HG03378 (cell line): ENCODE data around the gene MYH2.
"Not testable (repeated sequence)": the region's sequence is repeated elsewhere in the genome, so short reads cannot be mapped to it uniquely, and the experiment has no call there.

Experiments used
- ATAC-seq: cut with Tn5 transposase; IDR thresholded peaks from one replicate; pipeline ENCODE4 v1.9.1; 2021; ENCODE audit warnings: mild to moderate bottlenecking, moderate library complexity; ENCODE audit not compliant: unreplicated experiment

The MYH2 gene

DNA sequence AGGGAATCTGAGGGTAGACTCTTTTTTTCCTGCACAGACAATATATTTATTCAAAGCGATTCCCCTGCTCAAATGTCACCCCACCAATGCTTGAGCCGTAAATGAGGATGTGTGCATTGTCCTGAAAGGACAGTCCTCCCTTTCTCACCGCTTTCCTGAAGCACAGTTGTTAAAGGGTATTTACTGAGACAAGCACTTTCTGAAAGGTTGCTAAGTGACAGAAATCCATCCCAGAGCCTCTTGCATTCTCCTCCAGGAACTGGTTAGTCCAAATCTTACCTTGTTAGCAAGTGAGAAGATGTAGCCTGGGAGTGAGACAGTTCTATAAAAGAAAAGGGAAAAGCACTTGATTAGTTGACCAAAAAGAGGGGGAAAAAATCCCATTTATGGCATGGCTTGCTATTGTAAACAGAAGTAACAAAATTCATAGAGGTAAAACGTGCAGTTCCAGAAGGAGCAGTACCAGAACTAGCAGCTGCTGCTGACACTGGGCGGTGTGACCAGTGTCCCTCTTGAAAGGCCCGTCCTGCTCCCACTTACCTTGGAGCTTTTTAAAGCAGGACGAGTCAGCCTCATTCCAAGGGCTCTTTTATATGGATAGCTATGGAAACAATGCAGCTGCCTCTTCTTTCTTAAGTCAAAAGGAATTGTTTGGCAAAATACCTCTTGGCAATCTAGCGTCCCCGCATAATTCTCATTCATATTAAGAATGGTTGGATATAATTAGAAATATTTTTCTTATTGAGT, at the start of gene MYH2:
Gene MYH2 (minus strand): TSS at position 563 of the 747 bp plus-strand sequence. CDS start 1,738 bp downstream, outside the sequence.
- no peak for ATAC-seq

DNA sequence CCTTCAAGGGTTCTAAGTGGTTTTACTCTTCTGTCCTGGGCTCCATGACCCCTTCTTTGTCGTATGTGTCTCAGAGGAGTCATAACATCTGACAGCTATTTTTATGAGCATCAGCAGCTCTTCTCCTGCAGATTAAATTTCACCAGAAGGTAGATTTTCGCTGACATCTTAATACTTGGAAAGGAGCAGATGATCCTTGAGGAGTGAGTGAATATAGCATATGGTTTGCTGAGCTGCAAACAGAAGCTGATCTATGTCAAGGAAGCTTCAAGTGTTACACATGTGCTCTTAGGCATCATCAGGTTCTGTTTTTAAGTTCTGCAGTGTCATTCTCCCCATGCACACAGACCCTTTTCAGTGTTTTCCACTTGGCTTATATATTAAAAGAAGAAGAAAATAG, 49.2 kb upstream of the MYH2 start:
- ATAC-seq, result no peak

DNA sequence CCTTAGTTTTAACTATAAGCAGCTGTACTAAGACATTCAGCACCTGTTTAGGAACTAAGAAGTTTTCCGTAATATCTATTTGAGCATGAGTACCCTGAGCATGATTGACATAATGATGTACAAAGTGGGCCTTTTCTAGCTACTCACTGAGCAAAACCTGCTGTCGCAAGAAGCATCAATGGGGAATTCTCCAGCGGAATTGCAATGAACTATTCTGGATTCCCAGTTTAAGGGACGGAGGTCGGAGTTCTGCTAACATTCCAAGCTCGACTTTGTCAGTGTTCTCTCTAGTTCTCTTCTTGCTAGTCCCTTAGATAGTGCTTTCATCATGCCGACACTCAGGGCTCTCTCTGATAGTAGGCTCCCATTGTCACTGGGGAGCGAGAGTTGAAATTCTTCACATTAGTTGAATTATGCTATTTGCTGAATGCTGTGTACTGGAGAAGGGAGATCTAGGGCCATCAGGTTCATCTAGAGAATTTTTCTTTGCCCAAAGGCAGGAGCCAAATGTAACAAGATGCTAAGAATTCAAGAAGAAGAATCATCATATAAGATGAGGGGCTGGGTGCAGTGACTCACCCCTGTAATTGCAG, 40.2 kb upstream of the MYH2 start:
- ATAC-seq, result no peak

DNA sequence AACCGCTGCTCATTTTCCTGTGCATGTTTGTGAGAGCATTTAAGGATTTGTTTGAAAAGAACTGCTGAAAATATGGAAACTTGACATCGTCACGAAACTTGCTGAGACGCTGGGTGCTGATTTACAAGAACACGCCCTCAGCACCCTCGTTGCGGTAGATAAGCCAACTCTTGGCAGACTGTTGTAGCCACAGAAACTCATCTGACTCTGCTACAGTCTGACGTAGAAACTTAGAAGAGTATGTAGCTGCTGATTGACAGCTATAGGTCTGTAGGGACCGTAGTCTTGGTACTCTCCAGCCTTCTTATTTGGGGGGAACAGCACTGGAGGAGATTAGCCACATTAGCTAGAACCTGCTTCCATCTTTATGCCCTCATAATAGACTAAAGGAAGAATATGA, 36.1 kb upstream of the MYH2 start:
- no peak for ATAC-seq

DNA sequence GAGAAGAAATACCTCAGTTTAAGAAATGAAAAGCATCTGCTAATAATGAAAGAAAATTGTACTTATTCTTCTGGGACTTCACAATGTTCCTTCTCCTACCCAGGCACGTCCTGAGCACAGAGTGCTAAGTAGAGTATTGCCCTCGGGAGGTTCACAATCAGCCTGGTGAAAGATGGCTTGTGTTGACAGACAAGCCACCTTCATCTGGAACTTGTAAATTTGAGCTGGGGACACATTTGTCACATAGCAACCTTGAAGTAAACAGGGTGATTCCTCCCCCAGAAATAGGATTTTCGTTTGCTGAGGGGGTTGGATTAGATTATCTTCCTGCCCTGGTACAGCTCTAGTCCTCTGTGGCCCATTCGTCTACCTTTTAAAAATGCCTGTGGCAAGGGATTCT, 34.4 kb upstream of the MYH2 start:
- no peak for ATAC-seq

DNA sequence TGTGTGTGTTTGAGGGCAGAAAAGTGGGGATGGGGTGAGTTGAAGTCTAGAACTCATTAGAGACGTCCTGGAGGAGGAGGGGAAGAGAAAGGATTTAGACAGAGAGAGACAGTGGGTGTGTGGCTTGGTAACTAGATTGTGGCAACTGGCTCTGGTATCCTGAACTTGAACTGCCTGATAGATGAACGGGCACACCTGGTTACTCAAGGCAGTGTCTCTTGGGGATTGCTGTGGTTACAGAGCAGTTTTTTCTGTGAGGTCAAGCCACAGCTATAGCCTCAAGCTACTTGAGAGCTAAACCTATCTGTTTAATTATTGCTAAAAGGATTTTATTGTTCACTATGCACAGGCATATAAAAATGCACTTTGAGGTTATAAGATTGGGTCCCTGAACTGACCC, 29.8 kb upstream of the MYH2 start:
- peak; percentile 86 for ATAC-seq

DNA sequence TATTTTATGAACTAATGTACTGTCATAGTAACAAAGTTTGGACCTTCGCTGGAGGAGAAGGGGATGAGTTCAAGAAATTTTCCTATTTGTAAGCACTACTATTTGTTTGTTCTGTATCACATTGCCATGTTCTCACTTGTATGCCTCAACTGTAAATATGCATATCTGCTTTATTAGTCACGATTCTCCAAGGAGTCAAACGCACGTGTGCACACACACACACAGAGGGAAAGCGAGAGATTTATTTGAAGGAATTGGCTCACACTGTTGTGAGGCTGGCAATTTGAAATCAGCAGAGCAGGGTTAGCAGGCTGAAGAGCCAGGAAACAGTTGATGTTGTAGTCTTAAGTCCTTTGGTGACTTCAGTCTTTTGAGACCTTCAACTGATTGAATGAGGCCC, 24.9 kb upstream of the MYH2 start:
- no peak for ATAC-seq

DNA sequence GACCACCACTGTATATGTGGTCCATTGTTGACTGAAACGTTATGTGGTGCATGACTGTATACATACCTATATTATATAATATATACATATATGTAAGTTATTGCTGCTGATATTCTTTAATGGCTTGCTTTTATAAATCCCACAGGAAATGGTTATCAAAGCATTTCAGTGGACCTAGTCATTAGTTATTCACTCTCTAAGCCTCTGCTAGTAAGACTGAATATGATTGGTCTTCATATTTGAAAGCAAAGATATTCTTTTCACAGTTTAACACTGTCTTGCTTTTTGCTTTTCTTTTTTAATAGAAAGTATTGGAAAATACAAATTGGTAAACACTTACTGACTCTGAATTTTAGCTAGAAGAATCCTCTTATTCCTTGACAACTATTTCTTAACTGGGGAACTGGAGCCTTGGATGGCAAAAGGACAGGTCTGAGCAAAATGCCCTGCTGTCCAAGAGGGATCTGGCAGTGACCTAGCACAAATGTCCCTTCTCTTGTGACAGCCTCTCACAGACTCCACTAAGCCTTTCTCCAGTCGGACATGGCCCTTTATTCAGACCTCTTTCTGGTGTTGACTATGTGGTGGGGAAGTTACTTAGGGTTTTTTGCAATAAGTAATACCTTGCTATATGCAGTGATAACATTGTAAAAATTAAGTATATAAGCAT, 14.7 kb upstream of the MYH2 start:
- ATAC-seq, result no peak

DNA sequence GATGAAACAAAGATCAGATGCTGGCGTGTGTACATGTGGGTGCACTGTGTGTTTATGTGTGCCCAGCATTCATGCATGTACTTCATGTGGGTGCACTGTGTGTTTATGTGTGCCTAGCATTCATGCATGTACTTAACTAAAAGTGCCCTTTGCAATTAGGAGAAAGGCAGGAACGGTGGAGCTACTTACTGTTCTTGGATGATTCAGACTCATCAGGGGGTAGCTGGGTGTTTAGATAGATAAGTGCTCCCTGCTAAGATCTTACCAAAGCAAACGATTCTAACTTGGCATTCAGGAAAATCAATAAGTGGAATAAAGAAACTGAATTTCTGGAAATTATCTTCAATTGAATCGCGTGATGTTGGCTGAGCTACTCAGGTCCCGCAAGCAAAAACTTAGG, 8.6 kb upstream of the MYH2 start:
- no peak for ATAC-seq

DNA sequence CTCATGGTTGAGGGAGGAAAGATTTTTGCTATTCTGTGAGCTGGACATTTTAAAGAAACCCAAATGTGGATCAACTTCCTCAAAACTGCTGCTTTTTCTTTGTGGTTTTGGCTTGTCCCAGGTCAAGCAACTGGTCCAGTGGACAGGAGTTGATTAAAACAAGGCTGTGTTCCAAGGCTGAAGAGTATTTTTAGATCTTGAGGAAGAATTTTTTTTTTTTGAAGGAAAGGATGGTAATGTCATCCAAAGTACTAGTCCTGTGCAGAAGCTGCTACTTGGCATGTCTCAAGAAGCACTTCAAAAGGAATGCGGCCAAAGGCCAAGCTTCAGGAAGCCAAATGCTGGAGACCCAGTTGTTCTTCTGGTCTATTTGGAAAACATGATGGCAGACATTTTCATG, 8.0 kb upstream of the MYH2 start:
- no peak for ATAC-seq

DNA sequence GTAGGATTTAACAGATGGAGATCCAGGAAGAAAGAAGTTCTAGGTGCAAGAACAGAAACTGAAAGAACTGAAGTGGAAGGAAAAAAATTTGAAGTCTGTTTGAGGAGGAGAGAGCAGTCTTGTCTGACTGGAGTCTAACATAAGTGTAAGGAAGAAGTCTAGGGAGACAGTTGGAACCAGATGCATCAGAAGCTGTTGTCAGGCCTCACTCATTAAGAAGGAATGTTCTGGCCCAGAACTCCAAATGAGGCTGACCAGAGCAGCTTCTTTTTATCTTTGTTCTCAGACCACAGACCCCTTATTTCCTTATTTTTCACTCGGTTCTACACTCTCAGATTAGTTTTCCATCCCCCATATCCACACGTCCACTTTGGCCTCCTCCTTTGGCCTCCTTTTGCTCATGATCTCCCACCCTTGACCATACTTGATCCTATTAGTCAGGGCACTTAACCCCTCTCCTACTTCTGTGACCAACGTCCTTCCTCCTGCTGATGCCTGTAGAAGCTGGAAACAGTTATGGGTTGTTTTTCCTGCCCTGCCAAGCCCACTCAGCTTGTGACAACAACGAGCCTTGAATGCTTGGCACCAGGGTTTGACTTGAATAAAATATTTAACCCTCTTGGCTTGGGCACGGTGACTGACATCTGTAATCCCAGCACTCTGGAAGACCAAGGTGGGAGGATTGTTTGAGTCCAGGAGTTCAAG, 7.0 kb upstream of the MYH2 start:
- no peak for ATAC-seq

DNA sequence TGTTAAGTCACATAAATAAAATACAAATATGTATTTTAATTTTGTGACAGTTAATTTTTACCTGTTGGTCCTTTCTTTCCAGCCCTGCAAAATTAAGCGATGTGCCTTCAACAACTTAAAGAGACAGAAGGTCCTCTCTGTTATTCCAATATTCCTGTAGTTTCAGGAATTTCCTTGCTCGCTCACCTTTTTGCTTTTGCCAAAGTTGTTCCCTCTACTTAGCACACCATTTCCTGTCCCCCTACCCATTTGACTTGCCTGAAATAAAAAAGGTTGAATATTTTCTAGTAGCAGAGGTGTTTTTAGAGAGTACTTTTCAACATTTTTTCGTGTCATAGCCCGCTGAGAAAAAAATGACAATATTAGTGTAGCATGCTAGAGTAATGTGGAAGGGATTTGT, 556 bp upstream of the MYH2 start:
- no peak for ATAC-seq

DNA sequence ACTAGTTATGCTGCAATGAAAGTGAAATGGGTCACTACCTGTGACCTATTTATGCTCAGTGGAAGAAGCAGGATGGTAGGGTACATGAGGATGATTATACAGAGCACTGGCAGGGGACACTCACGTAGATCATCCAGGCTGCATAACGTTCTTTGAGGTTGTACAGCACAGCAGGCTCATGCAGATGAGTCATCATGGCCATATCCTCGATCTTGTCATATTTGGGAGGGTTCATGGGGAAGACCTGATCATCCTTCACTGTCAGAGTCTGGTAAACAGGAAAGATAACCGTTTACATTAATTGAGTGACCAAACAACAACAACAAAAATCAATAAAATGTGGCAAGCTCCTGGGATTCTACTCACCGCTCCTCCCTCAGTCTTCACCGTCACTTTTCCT, 2.1 kb downstream of the MYH2 start:
- ATAC-seq, result no peak

DNA sequence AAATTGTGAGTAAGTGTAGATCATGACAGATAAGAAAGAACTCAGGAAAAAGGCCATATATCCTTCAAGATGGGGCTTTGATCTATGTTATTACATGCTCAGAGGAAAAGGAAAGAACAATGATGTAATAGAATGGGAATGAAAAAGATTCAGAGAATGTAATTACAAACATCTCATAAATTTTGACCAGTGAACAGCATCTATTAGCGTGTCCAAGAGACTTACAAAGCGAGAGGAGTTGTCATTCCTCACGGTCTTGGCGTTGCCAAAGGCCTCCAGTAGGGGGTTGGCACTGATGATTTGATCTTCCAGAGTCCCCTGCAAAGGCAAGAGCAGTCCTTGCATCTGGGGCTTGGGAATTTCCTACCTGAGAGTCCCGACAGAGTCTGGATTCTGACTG, 6.0 kb downstream of the MYH2 start:
- not testable (repeated sequence) for ATAC-seq

DNA sequence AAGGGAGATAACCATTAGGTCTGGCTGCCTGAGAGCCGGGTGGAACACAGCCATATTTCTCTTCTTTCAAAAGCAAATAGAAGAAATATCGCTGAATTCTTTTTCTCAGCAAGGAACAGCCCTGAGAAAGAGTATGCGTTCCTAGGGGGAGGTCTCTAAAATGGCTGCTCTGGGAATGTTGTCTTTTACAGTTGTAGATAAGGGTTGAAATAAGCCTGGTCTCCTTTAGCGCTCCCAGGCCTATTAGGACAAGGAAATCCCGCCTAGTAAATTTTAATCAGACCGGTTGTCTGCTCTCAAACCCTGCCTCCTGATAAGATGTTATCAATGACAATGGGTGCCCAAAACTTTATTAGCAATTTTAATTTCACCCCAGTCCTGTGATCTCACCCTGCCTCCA, 8.3 kb downstream of the MYH2 start:
- not testable (repeated sequence) for ATAC-seq

DNA sequence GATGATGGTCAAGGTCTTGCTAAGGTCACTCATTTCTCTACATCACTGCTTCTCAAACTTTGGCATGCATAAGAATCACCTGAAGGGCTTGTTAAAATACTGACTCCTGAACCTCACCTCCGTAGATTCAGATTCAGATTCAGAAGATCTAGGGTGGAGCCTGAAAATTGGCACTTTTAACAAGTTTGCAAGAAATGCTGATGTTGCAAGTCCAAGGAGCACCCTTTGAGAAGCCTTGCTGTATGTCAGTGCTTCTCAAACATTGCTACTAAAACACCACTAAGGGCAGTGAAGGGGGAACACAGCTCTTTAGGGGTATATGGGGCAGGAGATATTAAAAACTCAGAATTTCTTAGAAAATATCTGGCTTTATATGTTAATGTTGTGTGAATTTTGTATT, 17.4 kb downstream of the MYH2 start:
- ATAC-seq, result no peak

DNA sequence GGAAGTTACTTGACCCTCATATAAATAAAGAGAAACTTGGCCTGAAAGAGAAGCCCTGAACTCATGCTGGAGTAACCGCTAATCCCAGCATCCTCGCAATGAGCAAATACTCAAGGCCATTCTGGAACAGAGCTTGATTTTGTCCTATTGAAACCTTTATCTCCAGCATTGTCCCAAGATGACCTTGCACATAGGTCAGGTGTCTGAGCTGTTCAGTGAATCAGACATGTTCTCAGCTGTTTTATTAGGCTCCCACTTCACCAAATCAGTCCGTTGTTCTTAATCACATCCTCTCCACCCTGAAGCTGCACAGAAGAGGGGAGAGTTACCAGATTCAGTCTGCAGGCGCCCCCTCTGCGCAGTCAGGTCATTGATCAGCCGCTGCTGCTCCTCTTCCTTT, 22.0 kb downstream of the MYH2 start:
- no peak for ATAC-seq

DNA sequence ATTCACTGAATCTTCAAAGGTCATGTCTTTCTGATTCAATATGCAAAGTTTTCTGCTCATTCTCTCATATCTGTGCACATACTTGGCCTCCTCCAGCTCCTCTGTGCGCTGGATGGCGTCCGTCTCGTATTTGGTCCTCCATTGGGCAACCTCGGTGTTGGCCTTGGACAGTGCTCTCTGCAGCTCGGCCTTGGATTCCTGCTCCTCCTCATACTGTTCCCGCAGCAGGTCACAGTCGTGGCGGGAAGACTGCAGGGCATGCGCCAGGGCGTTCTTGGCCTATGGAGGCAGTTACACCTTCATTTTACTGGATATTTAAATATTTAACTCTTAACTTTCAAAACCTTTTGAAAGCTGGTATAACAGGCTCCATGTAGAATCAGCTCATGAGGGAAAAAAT, 22.9 kb downstream of the MYH2 start:
- no peak for ATAC-seq

DNA sequence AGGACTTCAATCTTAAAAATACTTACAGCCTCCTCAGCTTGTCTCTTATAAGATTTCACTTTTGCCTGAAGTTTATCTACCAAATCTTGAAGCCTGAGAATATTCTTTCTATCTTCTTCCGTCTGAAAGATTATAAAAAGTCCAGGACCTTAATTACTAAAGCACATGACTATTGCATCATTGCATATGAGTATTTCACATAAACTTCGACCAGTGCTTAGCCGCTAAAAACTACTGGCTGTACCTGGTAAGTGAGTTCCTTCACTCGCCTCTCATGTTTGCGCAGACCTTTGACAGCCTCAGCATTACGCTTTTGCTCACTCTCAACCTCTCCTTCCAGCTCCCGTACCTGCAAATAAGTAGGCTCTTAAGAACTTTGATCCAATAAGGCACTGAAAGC, 26.4 kb downstream of the MYH2 start:
- no peak for ATAC-seq

DNA sequence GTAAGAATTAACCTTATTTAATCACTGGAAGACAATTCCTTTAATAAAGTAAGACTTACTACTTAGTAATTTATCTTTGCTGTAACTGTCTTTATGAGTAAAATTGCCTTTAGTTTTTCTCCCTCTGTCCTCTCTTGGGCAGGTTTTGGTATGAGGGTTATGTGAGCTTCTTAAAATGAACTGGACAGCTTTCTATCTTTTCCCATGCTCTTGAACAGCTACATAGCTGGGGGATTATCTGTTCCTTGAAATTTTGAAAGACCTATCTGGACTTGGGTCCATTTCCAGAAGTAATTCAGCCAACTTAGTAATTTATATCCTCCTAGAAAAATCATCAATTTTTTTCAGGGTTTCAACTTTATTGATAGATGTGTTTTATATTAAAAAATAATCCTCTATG, 27.5 kb downstream of the MYH2 start:
- ATAC-seq, result no peak

DNA sequence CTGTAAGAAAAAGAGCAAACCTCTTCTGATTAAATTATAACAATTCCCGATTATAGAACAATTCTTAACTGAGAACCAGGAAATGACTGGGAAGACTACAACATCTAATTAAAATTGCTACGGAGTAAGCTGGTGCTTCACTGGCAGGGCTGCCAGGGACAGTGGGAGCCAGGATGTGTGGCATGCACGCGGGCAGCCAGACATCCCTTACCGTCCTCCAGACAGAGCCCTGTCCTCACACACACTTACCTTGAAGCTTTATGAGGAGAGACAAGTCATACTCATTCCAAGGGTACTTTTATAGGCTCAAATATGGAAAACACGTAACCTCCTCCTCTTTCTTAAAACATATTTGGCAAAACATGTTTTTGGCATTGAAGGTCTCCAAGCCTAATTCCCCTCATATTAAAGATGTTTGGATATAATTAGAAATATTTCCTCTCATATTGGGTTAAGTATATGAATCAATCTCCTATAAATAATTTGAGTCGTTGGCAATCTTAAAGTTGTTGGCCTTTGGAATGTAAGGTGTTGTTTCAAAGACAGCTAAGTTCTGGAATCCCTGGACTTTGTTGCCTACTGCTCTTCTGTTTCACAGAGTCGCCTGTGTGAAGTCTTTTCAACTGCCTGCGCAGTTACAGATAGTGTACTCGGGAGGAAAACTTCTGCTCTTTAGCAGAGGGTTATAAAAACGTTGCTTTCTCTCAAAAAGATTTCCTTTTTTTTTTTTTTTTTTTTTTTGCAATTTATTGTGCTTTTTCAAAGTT, 31.0 kb downstream of the MYH2 start, which contains the start of gene MYH1:
Gene MYH1 (minus strand): TSS at position 272 of the 767 bp plus-strand sequence. CDS start 1,900 bp downstream, outside the sequence.
- ATAC-seq, result no peak
